Measurements from ENCODE around the gene GLIS2.

The GLIS2 gene

DNA sequence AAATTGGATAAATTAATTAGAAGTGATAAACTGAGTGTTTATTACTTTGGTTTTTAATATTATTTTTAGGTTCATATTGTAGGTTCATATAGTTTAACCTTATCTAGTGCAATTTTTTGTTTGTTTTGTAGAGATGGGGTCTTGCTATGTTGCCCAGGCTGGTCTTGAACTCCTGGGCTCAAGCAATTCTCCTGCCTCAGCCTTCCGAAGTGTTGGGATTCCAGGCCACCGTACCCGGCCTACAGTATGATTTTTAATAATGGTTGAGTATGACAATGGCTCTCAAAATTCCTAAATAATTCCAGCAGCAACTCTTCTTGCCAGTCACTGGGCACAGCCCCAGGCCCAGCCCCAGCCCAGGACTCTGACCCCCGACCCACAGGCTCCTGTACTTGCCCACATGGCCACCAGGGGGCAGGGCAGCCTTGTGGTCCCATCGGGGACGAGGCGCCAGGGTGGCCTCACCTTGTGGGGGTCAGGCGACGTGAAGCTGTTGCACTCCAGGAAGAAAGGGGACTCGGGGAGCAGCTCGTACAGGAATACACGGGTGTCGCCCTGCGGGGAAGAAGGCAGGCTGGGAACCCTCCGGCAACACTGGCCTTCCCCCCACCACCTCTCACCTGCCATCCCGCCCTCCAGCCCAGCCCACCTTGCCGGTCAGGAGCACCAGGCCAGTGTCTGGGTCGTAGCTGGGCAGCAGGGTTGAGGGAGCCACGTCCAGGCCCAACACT, 43.1 kb downstream of the GLIS2 start:
- Mint-ChIP-seq H3K36me3 (ENCODE audit: low read depth) (no peaks in the 10 kb centered on the region), H3K27ac (no peak overlapping the region), H3K27me3 (ENCODE audit: low read depth, poor library complexity) (peaks cover 6% of the 10 kb centered on the region), H3K4me1 (peaks cover 21% of the 10 kb centered on the region), H3K4me3 (no peak overlapping the region), H3K9me3 (no peaks in the 10 kb centered on the region)
- TF ChIP-seq CTCF (IDR thresholded peaks at IDR 0.05), result peak; percentile 94
- peak; percentile 91 for DNase-seq

DNA sequence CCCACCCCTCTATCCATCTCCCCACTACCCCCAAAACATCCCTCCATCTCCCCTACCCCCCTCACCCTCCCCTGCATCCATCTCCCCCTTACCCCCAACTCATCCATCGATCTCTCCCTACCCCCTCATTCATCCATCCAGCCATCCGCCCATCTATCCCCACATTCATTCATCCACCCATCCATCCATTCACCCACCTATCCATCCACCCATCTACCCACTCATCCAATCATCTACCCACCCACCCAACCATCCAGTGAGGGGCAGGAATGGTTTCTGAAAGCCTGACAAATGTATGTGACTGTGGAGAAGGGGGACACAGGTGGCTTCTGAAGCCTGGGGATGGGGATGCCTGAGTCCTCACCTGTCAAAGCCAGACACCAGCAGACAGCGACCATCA, 44.0 kb downstream of the GLIS2 start:
- Mint-ChIP-seq H3K27ac (no peak overlapping the region), H3K27me3 (ENCODE audit: low read depth, poor library complexity) (peaks cover 5% of the 10 kb centered on the region), H3K4me3 (no peak overlapping the region), H3K4me1 (peaks cover 14% of the 10 kb centered on the region), H3K36me3 (ENCODE audit: low read depth) (no peaks in the 10 kb centered on the region), H3K9me3 (no peaks in the 10 kb centered on the region)
- DNase-seq, result no peak
- no peak for TF ChIP-seq CTCF (IDR thresholded peaks at IDR 0.05)

- no peaks in the 10 kb centered on the region for H3K9me3 Mint-ChIP-seq
- no peaks in the 10 kb centered on the region for H3K36me3 Mint-ChIP-seq (ENCODE audit: low read depth)
- peaks cover 5% of the 10 kb centered on the region for H3K27me3 Mint-ChIP-seq (ENCODE audit: low read depth, poor library complexity)
- no peak overlapping the region for H3K27ac Mint-ChIP-seq
- H3K4me3 Mint-ChIP-seq, result no peak overlapping the region
- peak; percentile 67 for DNase-seq
- H3K4me1 Mint-ChIP-seq, result peaks cover 11% of the 10 kb centered on the region
- no peak for TF ChIP-seq CTCF (IDR thresholded peaks at IDR 0.05)
Measured at GRCh38 chr16:4360538-4361021, 44.7 kb downstream of the GLIS2 start.

DNA sequence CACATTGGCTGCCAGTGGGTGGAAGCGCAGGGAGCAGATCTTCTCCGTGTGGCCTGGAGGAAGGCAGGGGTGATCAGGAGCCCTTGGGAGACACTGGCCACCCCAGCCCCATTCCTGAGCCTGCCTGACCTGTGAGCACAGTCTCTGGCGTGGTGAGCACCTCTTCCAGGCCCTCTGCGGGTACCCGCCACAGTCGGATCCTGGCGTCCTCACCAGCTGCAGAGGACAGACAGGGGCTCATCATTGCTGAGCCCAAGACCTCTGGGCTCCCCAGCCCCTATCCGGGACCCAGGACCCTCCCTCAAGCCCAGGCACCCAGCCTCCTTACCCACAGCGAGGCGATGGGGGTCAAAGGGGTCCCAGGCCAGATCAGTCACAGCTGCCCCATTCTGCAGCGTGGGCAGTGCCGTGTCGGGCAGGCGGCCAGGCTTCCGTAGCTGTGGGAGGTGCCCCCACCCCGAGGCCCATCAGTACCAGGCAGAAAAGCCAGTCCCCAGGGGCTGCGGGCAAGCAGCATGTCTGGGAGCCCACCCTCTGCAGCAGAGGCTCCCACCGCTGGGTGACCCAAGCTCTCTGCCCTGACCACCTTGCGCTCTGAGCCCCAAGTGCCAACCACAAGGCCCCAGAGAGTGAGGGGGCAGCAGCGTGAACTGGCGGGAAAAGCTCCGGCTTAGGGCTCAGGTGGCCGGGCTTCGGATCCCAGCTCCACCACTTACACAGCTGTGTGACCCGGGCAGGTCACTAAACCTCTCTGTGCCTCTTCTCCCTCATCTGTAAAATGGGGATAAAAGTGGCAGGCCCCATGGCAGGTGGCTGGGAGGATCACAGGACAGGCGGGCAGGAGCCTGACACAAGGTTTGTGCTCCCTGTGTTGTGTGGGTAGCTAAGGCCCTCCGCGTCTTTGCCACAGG, 45.4 kb downstream of the GLIS2 start:
- Mint-ChIP-seq H3K27ac (no peak overlapping the region), H3K9me3 (no peaks in the 10 kb centered on the region), H3K4me1 (peaks cover 11% of the 10 kb centered on the region), H3K36me3 (ENCODE audit: low read depth) (no peaks in the 10 kb centered on the region), H3K27me3 (ENCODE audit: low read depth, poor library complexity) (peaks cover 5% of the 10 kb centered on the region), H3K4me3 (no peak overlapping the region)
- TF ChIP-seq CTCF (IDR thresholded peaks at IDR 0.05), result no peak
- no peak for DNase-seq

- H3K9me3 Mint-ChIP-seq, result no peaks in the 10 kb centered on the region
- TF ChIP-seq CTCF (IDR thresholded peaks at IDR 0.05), result no peak
- H3K4me3 Mint-ChIP-seq, result no peak overlapping the region
- H3K27ac Mint-ChIP-seq, result no peak overlapping the region
- DNase-seq, result no peak
- H3K4me1 Mint-ChIP-seq, result peaks cover 11% of the 10 kb centered on the region
- H3K27me3 Mint-ChIP-seq (ENCODE audit: low read depth, poor library complexity), result peaks cover 5% of the 10 kb centered on the region
- H3K36me3 Mint-ChIP-seq (ENCODE audit: low read depth), result no peaks in the 10 kb centered on the region
Measured at GRCh38 chr16:4361944-4362311, 46.1 kb downstream of the GLIS2 start.

Data from nephron progenitor cell (in vitro differentiated cells).